Activated T-cell treated with anti-CD3 and anti-CD28 coated beads, Interleukin-2, amount 50 U/mL, for 1 hour (primary cell): ENCODE data around the gene XXYLT1.

Experiments used
- DNase-seq: peaks from one replicate; pipeline ENCODE4 v3.0.0-alpha.2; 2020

The XXYLT1 gene

GRCh38 chr3:195071916-195072820 is 198.8 kb downstream of the XXYLT1 start:
- DNase-seq = peak; percentile 8

GRCh38 chr3:195071011-195071728 is 199.8 kb downstream of the XXYLT1 start:
- peak; percentile 12 for DNase-seq

GRCh38 chr3:195070336-195070735 is 200.6 kb downstream of the XXYLT1 start:
- DNase-seq = no peak

- peak; percentile 8 for DNase-seq
Observed at GRCh38 chr3:195069501-195070251, 201.3 kb downstream of the XXYLT1 start.

- DNase-seq = no peak
Observed at GRCh38 chr3:195068084-195069080, 202.6 kb downstream of the XXYLT1 start.

GRCh38 chr3:195066441-195066841 is 204.5 kb downstream of the XXYLT1 start:
- DNase-seq = no peak

GRCh38 chr3:195065864-195066185 is 205.1 kb downstream of the XXYLT1 start:
- DNase-seq = no peak

GRCh38 chr3:195065142-195065863 is 205.7 kb downstream of the XXYLT1 start:
- no peak for DNase-seq

GRCh38 chr3:195064300-195064931 is 206.5 kb downstream of the XXYLT1 start:
- no peak for DNase-seq

- DNase-seq = no peak
Observed at GRCh38 chr3:195063581-195064193, 207.3 kb downstream of the XXYLT1 start.

GRCh38 chr3:195062866-195063540 is 208.0 kb downstream of the XXYLT1 start:
- DNase-seq = no peak

- DNase-seq = no peak
Observed at GRCh38 chr3:195061756-195062655, 209.0 kb downstream of the XXYLT1 start.

GRCh38 chr3:195060531-195061291 is 210.2 kb downstream of the XXYLT1 start:
- no peak for DNase-seq

GRCh38 chr3:195060217-195060481 is 210.8 kb downstream of the XXYLT1 start:
- no peak for DNase-seq

- DNase-seq = no peak
Observed at GRCh38 chr3:195059471-195060216, 211.3 kb downstream of the XXYLT1 start.

GRCh38 chr3:195059006-195059350 is 212.0 kb downstream of the XXYLT1 start:
- no peak for DNase-seq

- no peak for DNase-seq
Observed at GRCh38 chr3:195058336-195059005, 212.5 kb downstream of the XXYLT1 start.
